ENCODE measurements around the gene SERPINB6. TPM values are rescaled to one million over a fixed set of nuclear protein-coding genes. Genes with fewer than 3 reads are reported as not detected.

The SERPINB6 gene
- total and polyA plus RNA-seq, 2 of the 4 experiments (the other 2 are of a cell fraction): 37.1 to 91.1 TPM

DNA sequence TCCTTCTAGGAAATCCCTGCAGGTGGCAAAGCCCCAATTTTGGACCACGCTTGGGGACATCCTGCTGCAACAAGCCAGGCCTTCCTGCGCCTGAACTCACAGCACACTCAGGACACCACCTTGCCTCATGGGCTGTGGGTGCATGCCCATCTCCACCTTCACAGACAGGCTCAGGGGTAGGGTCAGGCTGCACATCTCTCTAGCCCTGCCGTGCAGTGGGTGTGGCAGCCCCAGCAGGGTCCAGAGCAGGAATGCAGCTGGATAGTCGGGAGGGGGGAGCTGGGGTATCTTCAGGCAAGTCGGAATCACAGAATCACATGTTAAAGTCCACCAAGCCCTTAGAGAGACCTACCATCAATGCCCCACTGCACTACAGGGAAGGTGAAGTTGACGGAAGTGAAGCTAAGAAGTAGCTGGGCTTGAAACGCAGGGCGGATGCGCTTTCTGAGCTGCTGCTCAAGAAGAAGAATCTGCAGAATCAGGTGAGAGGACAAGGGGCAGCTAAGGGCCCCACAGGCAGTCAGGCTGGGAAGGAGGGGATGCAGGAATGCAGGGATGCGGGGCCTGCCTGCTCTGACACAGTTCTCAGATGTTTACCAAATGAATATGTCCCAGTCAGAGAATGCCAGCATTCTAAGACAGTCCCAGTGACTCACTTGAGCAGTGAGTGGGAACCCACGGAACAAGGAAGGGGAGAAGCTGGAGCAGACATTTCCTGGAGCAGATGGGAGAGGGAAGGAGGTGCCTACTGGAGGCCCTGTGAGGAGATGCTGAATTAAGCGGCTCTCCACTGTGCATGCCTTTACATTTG lies 11.3 kb downstream of the SERPINB6 start:
- ChIA-PET POLR2A (ENCODE audit: unreplicated experiment) (no interaction called here), CTCF (no interaction called here)
- peak overlapping the region in 1 of 2 experiments; percentile 37; a peak in 3 of 4 replicates for H4K8ac ChIP-seq (ENCODE audit: low read depth in 2 of 2, low read length in 2 of 2)
- peak overlapping the region; percentile 55 for H2BK120ac ChIP-seq (ENCODE audit: low read depth, low read length)
- dilution Hi-C loops (cut with HindIII; ENCODE audit: low sequenced_read_pairs, unreplicated experiment) (no loop called here), in situ Hi-C loops (cut with MboI; ENCODE audit: low sequenced_read_pairs) (no loop called here), intact Hi-C loops (cut with micrococcal nuclease) (loop anchor here (1.0 kb wide), 1 partner anchor 11 kb away; the partner anchor contains the start of gene SERPINB6)
- H3K4me2 ChIP-seq (ENCODE audit: low read depth, low read length): peak overlapping the region; percentile 27
- TF ChIP-seq FOS (IDR thresholded peaks at IDR 0.05; ENCODE audit: low read depth, low read length): peak; percentile 67
- no peak for TF ChIP-seq POLR2A (IDR thresholded peaks at IDR 0.05; ENCODE audit: low read depth, low read length)
- no peak for TF ChIP-seq RFX5 (IDR thresholded peaks at IDR 0.05; ENCODE audit: low read depth, low read length)
- no peak for TF ChIP-seq MAZ (IDR thresholded peaks at IDR 0.05; ENCODE audit: borderline replicate concordance, low read depth, low read length)
- TF ChIP-seq, protein P1, sequence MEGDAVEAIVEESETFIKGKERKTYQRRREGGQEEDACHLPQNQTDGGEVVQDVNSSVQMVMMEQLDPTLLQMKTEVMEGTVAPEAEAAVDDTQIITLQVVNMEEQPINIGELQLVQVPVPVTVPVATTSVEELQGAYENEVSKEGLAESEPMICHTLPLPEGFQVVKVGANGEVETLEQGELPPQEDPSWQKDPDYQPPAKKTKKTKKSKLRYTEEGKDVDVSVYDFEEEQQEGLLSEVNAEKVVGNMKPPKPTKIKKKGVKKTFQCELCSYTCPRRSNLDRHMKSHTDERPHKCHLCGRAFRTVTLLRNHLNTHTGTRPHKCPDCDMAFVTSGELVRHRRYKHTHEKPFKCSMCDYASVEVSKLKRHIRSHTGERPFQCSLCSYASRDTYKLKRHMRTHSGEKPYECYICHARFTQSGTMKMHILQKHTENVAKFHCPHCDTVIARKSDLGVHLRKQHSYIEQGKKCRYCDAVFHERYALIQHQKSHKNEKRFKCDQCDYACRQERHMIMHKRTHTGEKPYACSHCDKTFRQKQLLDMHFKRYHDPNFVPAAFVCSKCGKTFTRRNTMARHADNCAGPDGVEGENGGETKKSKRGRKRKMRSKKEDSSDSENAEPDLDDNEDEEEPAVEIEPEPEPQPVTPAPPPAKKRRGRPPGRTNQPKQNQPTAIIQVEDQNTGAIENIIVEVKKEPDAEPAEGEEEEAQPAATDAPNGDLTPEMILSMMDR (conservative IDR thresholded peaks at IDR 0.05; ENCODE audit: low read depth, low read length): no peak
- TF ChIP-seq RAD21 (IDR thresholded peaks at IDR 0.05; ENCODE audit: low read length): no peak
- no peak for TF ChIP-seq RCOR1 (IDR thresholded peaks at IDR 0.05; ENCODE audit: insufficient replicate concordance, low read length)
- no peak for TF ChIP-seq MAFK (IDR thresholded peaks at IDR 0.05; ENCODE audit: low read depth, low read length)
- no peak for TF ChIP-seq NFE2L2 (IDR thresholded peaks at IDR 0.05; ENCODE audit: low read depth, low read length)
- 0 out of 2 replicates have a peak, but pooled peaks have one; percentile 8 for TF ChIP-seq BHLHE40 (IDR thresholded peaks at IDR 0.05; ENCODE audit: low read depth, low read length)
- H2AK9ac ChIP-seq (replicated peaks; ENCODE audit: low read depth, low read length, poor library complexity): peak overlapping the region; percentile 26
- H2BK15ac ChIP-seq (ENCODE audit: low read depth, low read length): no peak overlapping the region; the same call in 2 of the 3 replicates
- no peak overlapping the region for H3K4me3 ChIP-seq (ENCODE audit: insufficient read depth, low read depth, low read length)
- peaks cover 31% of the 10 kb centered on the region for H3K9me1 ChIP-seq (ENCODE audit: insufficient read depth, low read length)
- BruUV-seq (replicated peaks): no TSS peak
- H4K5ac ChIP-seq (ENCODE audit: low read depth, low read length): peak overlapping the region; percentile 26; the same call in 1 of the 2 replicates
- H3K4me1 ChIP-seq (ENCODE audit: control insufficient read depth, insufficient read depth, low read length): peaks cover 16% of the 10 kb centered on the region
- DNase-seq: peak; percentile 90
- peak overlapping the region; percentile 46 for H3K27ac ChIP-seq (ENCODE audit: insufficient read depth, low read length)
- H3K36me3 ChIP-seq (ENCODE audit: control insufficient read depth, insufficient read depth, low read length): peaks cover 17% of the 10 kb centered on the region; the same call in 1 of the 2 replicates
- peak overlapping the region; percentile 26; the same call in 1 of the 2 replicates for H3K9ac ChIP-seq (ENCODE audit: low read depth, low read length)
- no peak overlapping the region; the same call in 1 of the 2 replicates for H3K18ac ChIP-seq (ENCODE audit: low read depth, low read length)
- no peaks in the 10 kb centered on the region for H3K27me3 ChIP-seq (ENCODE audit: control insufficient read depth, insufficient read depth, low read length)
- H2BK5ac ChIP-seq (ENCODE audit: low read depth, low read length, poor library complexity, severe bottlenecking): peak overlapping the region; percentile 48
- WGBS, 2 experiments (ENCODE audit: extremely low coverage in 2 of 2, insufficient read length in 1 of 2): 50% methylated on average over 5 of the region's 12 CpGs; no CpG with 5 or more reads in 1 of the 2 experiments
- H3K56ac ChIP-seq (ENCODE audit: extremely low read depth, insufficient read depth, low read length): 0 out of 2 replicates have a peak overlapping the region, but pooled peaks have one; percentile 40
- peak overlapping the region; percentile 44 for H3K23ac ChIP-seq (ENCODE audit: low read depth, low read length)
- peak overlapping the region; percentile 82; the same call in 1 of the 2 replicates for H2AK5ac ChIP-seq (ENCODE audit: low read depth, low read length)
- H3K4ac ChIP-seq (ENCODE audit: low read depth, low read length): peak overlapping the region; percentile 84
- H3K79me1 ChIP-seq (ENCODE audit: low read depth in 1 of 2, low read length in 2 of 2): peaks cover 51 to 83% of the 10 kb centered on the region in 2 experiments
- peaks cover 11% of the 10 kb centered on the region; the same call in 1 of the 2 replicates for H4K20me1 ChIP-seq (ENCODE audit: insufficient read depth, low read length)
- H3K14ac ChIP-seq (replicated peaks; ENCODE audit: low read depth, low read length): peak overlapping the region; percentile 49
- ATAC-seq (ENCODE audit: low read depth): peak; percentile 95
- no peaks in the 10 kb centered on the region for H3K9me3 ChIP-seq (ENCODE audit: control insufficient read depth, insufficient read depth, low read length)
- peak overlapping the region; percentile 28 for H2AFZ ChIP-seq (replicated peaks; ENCODE audit: low read length, poor library complexity)
- peak overlapping the region; percentile 53; the same call in 1 of the 2 replicates for H4K91ac ChIP-seq (ENCODE audit: insufficient read depth, low read depth, low read length)
- peak overlapping the region; percentile 21; the same call in 1 of the 2 replicates for H2BK20ac ChIP-seq (ENCODE audit: low read depth, low read length)
